H1 (cell line): ENCODE data around the gene PTPN13. TPM values are rescaled to one million over a fixed set of nuclear protein-coding genes. Genes with fewer than 3 reads are reported as not detected.

Source experiments
- CTCF ChIA-PET: fragments of 300-600 bp; sonication (Branson Sonifier 250); formaldehyde crosslinking; loops from one replicate; lab custom pipeline; 2021; ENCODE audit not compliant: partially characterized antibody; lab: Charles Lee
- POLR2A ChIA-PET: fragments of 300-600 bp; sonication (Branson Sonifier 250); formaldehyde crosslinking; loops from one replicate; lab custom pipeline; 2021; ENCODE audit warnings: inconsistent platforms; ENCODE audit not compliant: partially characterized antibody; lab: Charles Lee
- DNase-seq, 2 experiments: peaks; one replicate each; pipeline versions ENCODE4 v3.0.0 to v3.0.0-alpha.2; 2010 to 2022; ENCODE audit warnings: low spot score in 2 of 2, low read depth in 1 of 2, mixed read lengths in 1 of 2
- FAIRE-seq: peaks from 2 replicates; lab custom pipeline; 2011; peaks lifted over from hg19 to GRCh38; lab: Jason Lieb, UNC
- H2AFZ ChIP-seq: 2 replicates; pipeline ENCODE4 v1.8.1; 2012; ENCODE audit warnings: low read length, inconsistent platforms
- H2AK5ac ChIP-seq: 2 replicates; pipeline ENCODE4 v1.6.1; 2013; ENCODE audit warnings: low read depth, low read length
- H2BK120ac ChIP-seq: replicated peaks from 2 replicates; pipeline ENCODE3; 2013; ENCODE audit warnings: low read depth, low read length, inconsistent platforms
- H2BK12ac ChIP-seq: 2 replicates; pipeline ENCODE4 v1.6.1; 2013; ENCODE audit warnings: low read depth, low read length
- H2BK15ac ChIP-seq: 2 replicates; pipeline ENCODE4 v1.6.1; 2013; ENCODE audit warnings: low read length
- H2BK20ac ChIP-seq: 2 replicates; pipeline ENCODE4 v1.6.1; 2013; ENCODE audit warnings: low read length
- H2BK5ac ChIP-seq: 2 replicates; pipeline ENCODE4 v1.6.1; 2013; ENCODE audit warnings: low read depth, low read length
- H3K14ac ChIP-seq: 2 replicates; pipeline ENCODE4 v1.6.1; 2013; ENCODE audit warnings: inconsistent platforms; ENCODE audit not compliant: insufficient read length
- H3K18ac ChIP-seq: 2 replicates; pipeline ENCODE4 v1.6.1; 2013; ENCODE audit warnings: low read length; ENCODE audit errors: extremely low read depth
- H3K23ac ChIP-seq: 2 replicates; pipeline ENCODE4 v1.6.1; 2013; ENCODE audit warnings: inconsistent platforms; ENCODE audit not compliant: insufficient read length
- H3K23me2 ChIP-seq: 2 replicates; pipeline ENCODE4 v1.6.1; 2013; ENCODE audit warnings: low read depth, low read length
- H3K27ac ChIP-seq: 2 replicates; pipeline ENCODE4 v1.6.1; 2011; ENCODE audit warnings: low read depth, low read length, inconsistent platforms
- H3K27me3 ChIP-seq, 4 experiments: replicated peaks in 1 of 4; 1 replicate in 1 of 4; 2 replicates in 3 of 4; pipeline versions ENCODE4 v1.6.1 to v1.8.1; 2011 to 2013; ENCODE audit warnings: low read length in 3 of 4, mild to moderate bottlenecking in 3 of 4, inconsistent platforms in 2 of 4, mixed read lengths in 2 of 4, moderate library complexity in 1 of 4; ENCODE audit not compliant: control insufficient read depth in 3 of 4, insufficient read depth in 3 of 4; ENCODE audit errors: extremely low read depth in 1 of 4
- H3K36me3 ChIP-seq, 4 experiments: 2 replicates each; pipeline versions ENCODE4 v1.6.1 to v1.8.1; 2011 to 2013; ENCODE audit warnings: mild to moderate bottlenecking in 4 of 4, low read length in 3 of 4, moderate library complexity in 2 of 4, control low read depth in 1 of 4, inconsistent platforms in 1 of 4; ENCODE audit not compliant: insufficient read depth in 4 of 4, control insufficient read depth in 2 of 4
- H3K4ac ChIP-seq: replicated peaks from 2 replicates; pipeline ENCODE3; 2013; ENCODE audit warnings: low read length, low read depth, mixed read lengths, inconsistent platforms; ENCODE audit not compliant: insufficient read length
- H3K4me1 ChIP-seq, 4 experiments: replicated peaks in 1 of 4; 1 replicate in 1 of 4; 2 replicates in 3 of 4; pipeline versions ENCODE4 v1.6.1 to v1.8.1; 2011 to 2013; ENCODE audit warnings: low read length in 3 of 4, inconsistent platforms in 2 of 4, mixed read lengths in 1 of 4; ENCODE audit not compliant: insufficient read depth in 4 of 4, control insufficient read depth in 3 of 4
- H3K4me2 ChIP-seq, 2 experiments: 2 replicates each; pipeline versions ENCODE4 v1.6.1 to v1.8.1; 2011 to 2013; ENCODE audit warnings: low read depth in 2 of 2, low read length in 2 of 2, control low read depth in 1 of 2, inconsistent platforms in 1 of 2, mild to moderate bottlenecking in 1 of 2; ENCODE audit not compliant: insufficient read depth in 1 of 2
- H3K4me3 ChIP-seq, 4 experiments: fragments of 200-600, 300-600 bp in 1 of 4; sonication (generic), shearing (Covaris generic), sonication (Bioruptor Twin) in 1 of 4; 2 replicates each; pipeline versions ENCODE4 v1.5.1 to v1.8.1; 2011 to 2016; ENCODE audit warnings: low read length in 4 of 4, low read depth in 3 of 4, control low read depth in 2 of 4, inconsistent platforms in 2 of 4, mild to moderate bottlenecking in 2 of 4, mixed read lengths in 1 of 4, moderate library complexity in 1 of 4; ENCODE audit not compliant: insufficient read depth in 2 of 4; ENCODE audit errors: extremely low read depth in 1 of 4
- H3K56ac ChIP-seq: replicated peaks from 2 replicates; pipeline ENCODE3; 2013; ENCODE audit warnings: low read depth, mild to moderate bottlenecking, mixed read lengths, low read length, inconsistent platforms; ENCODE audit not compliant: insufficient read length
- H3K79me1 ChIP-seq: 2 replicates; pipeline ENCODE4 v1.6.1; 2013; ENCODE audit warnings: low read depth, low read length, control low read depth
- H3K79me2 ChIP-seq, 2 experiments: 2 replicates each; pipeline versions ENCODE4 v1.6.1 to v1.8.1; 2012 to 2013; ENCODE audit warnings: low read length in 2 of 2, mild to moderate bottlenecking in 2 of 2, inconsistent platforms in 1 of 2; ENCODE audit not compliant: insufficient read depth in 2 of 2, control insufficient read depth in 1 of 2
- H3K9ac ChIP-seq, 4 experiments: replicated peaks in 1 of 4; 1 replicate in 1 of 4; 2 replicates in 3 of 4; pipeline versions ENCODE4 v1.6.1 to v1.8.1; 2011 to 2013; ENCODE audit warnings: low read depth in 3 of 4, low read length in 3 of 4, control low read depth in 2 of 4, mild to moderate bottlenecking in 2 of 4, moderate library complexity in 2 of 4, inconsistent platforms in 1 of 4; ENCODE audit errors: extremely low read depth in 1 of 4
- H3K9me3 ChIP-seq, 2 experiments: 2 replicates each; pipeline versions ENCODE4 v1.6.1 to v1.8.1; 2012 to 2013; ENCODE audit warnings: mild to moderate bottlenecking in 2 of 2, moderate library complexity in 2 of 2, control low read depth in 1 of 2, inconsistent platforms in 1 of 2, low read depth in 1 of 2, low read length in 1 of 2, mixed read lengths in 1 of 2; ENCODE audit not compliant: insufficient read depth in 2 of 2
- H4K20me1 ChIP-seq, 2 experiments: replicated peaks in 1 of 2; 2 replicates each; pipeline versions ENCODE3 to v1.8.1; 2011 to 2013; ENCODE audit warnings: inconsistent platforms in 2 of 2, low read length in 2 of 2, mild to moderate bottlenecking in 1 of 2; ENCODE audit not compliant: insufficient read depth in 2 of 2, control insufficient read depth in 1 of 2
- H4K5ac ChIP-seq: 2 replicates; pipeline ENCODE4 v1.6.1; 2013; ENCODE audit warnings: low read length, low read depth, mixed read lengths, inconsistent platforms; ENCODE audit not compliant: insufficient read length
- H4K8ac ChIP-seq: 2 replicates; pipeline ENCODE4 v1.8.0; 2013; ENCODE audit warnings: mild to moderate bottlenecking, moderate library complexity, low read length, inconsistent platforms; ENCODE audit not compliant: insufficient read depth; ENCODE audit errors: extremely low read depth
- H4K91ac ChIP-seq: replicated peaks from 2 replicates; pipeline ENCODE3; 2013; ENCODE audit warnings: low read length, mixed read lengths, inconsistent platforms; ENCODE audit not compliant: insufficient read length
- EP300 ChIP-seq, 2 experiments: IDR thresholded peaks; 1 replicate in 1 of 2; 2 replicates in 1 of 2; pipeline ENCODE4 v1.6.1; 2011 to 2012; ENCODE audit warnings: low read depth in 2 of 2, low read length in 2 of 2, mild to moderate bottlenecking in 2 of 2, borderline replicate concordance in 1 of 2, inconsistent platforms in 1 of 2, moderate library complexity in 1 of 2
- RXRA ChIP-seq: IDR thresholded peaks from 2 replicates; pipeline ENCODE4 v1.6.1; 2011; ENCODE audit warnings: low read depth, mild to moderate bottlenecking, low read length, moderate library complexity; ENCODE audit not compliant: insufficient read depth
- TEAD4 ChIP-seq: IDR thresholded peaks from 2 replicates; pipeline ENCODE4 v1.6.1; 2012; ENCODE audit warnings: low read depth, low read length, inconsistent platforms, mixed read lengths
- WGBS, 2 experiments: shearing (Covaris generic) in 1 of 2; methylation state at CpG; one replicate each; pipeline versions ENCODE4 v1.1.6 to v1.1.7; 2013 to 2015; ENCODE audit warnings: low lambda C conversion rate in 2 of 2, mixed read lengths in 2 of 2, inconsistent platforms in 1 of 2, low coverage in 1 of 2, missing lambda C conversion rate in 1 of 2; ENCODE audit not compliant: insufficient replicate concordance in 2 of 2, insufficient coverage in 1 of 2, insufficient read length in 1 of 2; ENCODE audit errors: extremely low coverage in 1 of 2, missing lambda C conversion rate in 1 of 2; 5-methylcytosine and 5-hydroxymethylcytosine counted together
- polyA plus RNA-seq, 7 experiments: library from polyadenylated mRNA; depleted of rRNA in 3 of 7; stranded (reverse) in 5 of 7; unstranded in 2 of 7; fragments of >200 nt in 5 of 7; fragments of 200-250 nt in 2 of 7; gene quantifications; 1 replicate in 5 of 7; 2 replicates in 1 of 7; 4 replicates in 1 of 7; pipeline versions ENCODE4 v1.2.1 to v1.2.3, GENCODE V29; 2011 to 2013; ENCODE audit warnings: missing spikeins in 2 of 7, mixed read lengths in 2 of 7
- total RNA-seq: library from RNA; stranded (reverse); fragmentation: NEBNext Ultra II Directional; extraction: Animal tissue kit (Norgen Biotek cat#: 25700); gene quantifications from 2 replicates; pipeline ENCODE4 v1.2.1, GENCODE V29; 2021

PTPN13 gene
- total and polyA plus RNA-seq, 2 of the 8 experiments (the other 6 are each of a cell fraction or from before 2014, with no cell fraction given), result 12.7 to 57.9 TPM

GRCh38 chr4:86586160-86586572, 7.9 kb upstream of the PTPN13 start:
- Histone ChIP-seq H3K9me3 (no peaks in the 10 kb centered on the region), H3K27ac (no peak overlapping the region), H2BK120ac (no peak overlapping the region), H3K36me3 (no peaks in the 10 kb centered on the region), H3K27me3 (no peaks in the 10 kb centered on the region), H3K4me2 (no peak overlapping the region), H2BK5ac (no peak overlapping the region), H3K79me2 (no peaks in the 10 kb centered on the region), H2BK15ac (no peak overlapping the region), H4K20me1 (peaks cover 0 to 2% of the 10 kb centered on the region in 2 experiments), H2AFZ (no peak overlapping the region), H4K8ac (no peak overlapping the region), H2BK20ac (no peak overlapping the region), H3K18ac (no peak overlapping the region), H2BK12ac (no peak overlapping the region), H3K79me1 (no peaks in the 10 kb centered on the region), H2AK5ac (no peak overlapping the region), H3K23ac (no peak overlapping the region), H3K23me2 (no peaks in the 10 kb centered on the region), H3K4ac (no peak overlapping the region), H3K56ac (no peak overlapping the region), H4K5ac (no peak overlapping the region), H3K4me3 (no peak overlapping the region), H4K91ac (no peak overlapping the region), H3K9ac (no peak overlapping the region), H3K4me1 (peaks cover 0 to 2% (median 0%) of the 10 kb centered on the region in 4 experiments; a peak in 1 of 7 replicates), H3K14ac (no peak overlapping the region)
- ChIA-PET CTCF (interaction anchor here (0.8 to 1.5 kb wide), 3 partner anchors 10 to 90 kb away, joined by 3 to 4 read pairs (median 3); no protein-coding TSS in a partner anchor), POLR2A (interaction anchor here (0.7 kb wide), 1 partner anchor 579 kb away, joined by 3 read pairs; no protein-coding TSS in a partner anchor)
- no peak for FAIRE-seq
- 72% methylated on average over 4 of the region's 4 CpGs; no CpG with 5 or more reads in 1 of the 2 experiments for WGBS, 2 experiments
- TF ChIP-seq TEAD4 (0 out of 2 replicates have a peak, but pooled peaks have one; percentile 3), RXRA (no peak), EP300 (IDR thresholded peaks at IDR 0.05; ENCODE audit: borderline replicate concordance in 1 of 2, low read depth in 2 of 2, low read length in 2 of 2) (no peak)
- no peak for DNase-seq
